KOPT-K1 (cell line): ENCODE results near the gene RALGPS1.

Source experiments
- H3K27ac ChIP-seq: fragments of 200-600 bp; sonication (generic); 2 replicates; pipeline ENCODE4 v1.5.1; 2016; ENCODE audit warnings: antibody characterized with exemption, mild to moderate bottlenecking, low read depth, low read length; ENCODE audit not compliant: poor library complexity, severe bottlenecking
- H3K36me3 ChIP-seq: fragments of 200-600 bp; sonication (generic); 2 replicates; pipeline ENCODE4 v1.5.1; 2017; ENCODE audit warnings: antibody characterized with exemption, mild to moderate bottlenecking, low read length, moderate library complexity; ENCODE audit not compliant: insufficient read depth
- H3K9me3 ChIP-seq: fragments of 200-600 bp; sonication (generic); 2 replicates; pipeline ENCODE4 v1.5.1; 2017; ENCODE audit warnings: antibody characterized with exemption, low read length, mild to moderate bottlenecking; ENCODE audit not compliant: insufficient read depth, poor library complexity, severe bottlenecking

The RALGPS1 gene

DNA sequence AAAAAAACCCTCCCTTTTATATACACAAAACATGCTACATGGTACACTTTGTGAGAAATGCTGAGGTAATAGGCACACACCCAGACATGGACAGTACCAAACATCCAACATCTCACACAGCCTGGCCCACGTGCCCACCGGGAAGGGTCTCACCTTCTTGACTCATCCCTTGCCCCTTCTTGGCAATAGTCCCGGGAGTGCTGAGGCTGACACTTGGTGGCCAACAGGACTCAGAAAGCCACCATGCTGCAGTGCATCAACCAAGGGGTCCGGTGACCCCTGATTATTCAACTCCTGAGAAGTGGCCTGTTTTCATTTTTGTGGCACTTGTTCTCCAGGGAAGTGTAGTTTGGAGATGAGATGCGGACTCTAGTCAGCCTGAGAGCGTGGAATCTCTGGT, 172.8 kb downstream of the RALGPS1 start:
- Histone ChIP-seq H3K36me3 (peaks cover 10% of the 10 kb centered on the region; the same call in 1 of the 2 replicates), H3K27ac (no peak overlapping the region), H3K9me3 (no peaks in the 10 kb centered on the region)

DNA sequence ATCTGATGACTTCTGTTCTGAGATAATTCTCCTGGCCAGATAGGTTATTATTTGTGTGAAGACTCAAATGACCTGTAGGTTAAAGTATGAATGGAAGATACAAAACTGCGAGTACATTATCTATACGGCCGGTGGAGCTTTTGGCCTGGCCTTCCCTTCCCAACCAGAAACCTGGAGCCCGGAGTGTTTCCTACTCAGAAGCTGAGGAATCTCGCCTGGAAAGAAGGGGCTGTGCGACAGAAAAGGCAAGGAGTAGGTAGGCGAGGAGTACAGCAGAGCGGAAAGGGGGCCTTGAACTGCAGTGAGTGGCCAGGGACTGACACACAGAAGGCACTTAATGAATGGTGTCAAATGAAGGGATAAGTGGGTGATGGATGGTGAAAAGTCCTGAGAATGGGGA, 173.3 kb downstream of the RALGPS1 start:
- H3K9me3 ChIP-seq = no peaks in the 10 kb centered on the region

GRCh38 chr9:127088724-127089615, 174.4 kb downstream of the RALGPS1 start:
- H3K9me3 ChIP-seq = no peaks in the 10 kb centered on the region

More for the DNA sequence above, 173.3 kb downstream of the RALGPS1 start:
- H3K36me3 ChIP-seq = peaks cover 10% of the 10 kb centered on the region; the same call in 1 of the 2 replicates
- no peak overlapping the region for H3K27ac ChIP-seq

DNA sequence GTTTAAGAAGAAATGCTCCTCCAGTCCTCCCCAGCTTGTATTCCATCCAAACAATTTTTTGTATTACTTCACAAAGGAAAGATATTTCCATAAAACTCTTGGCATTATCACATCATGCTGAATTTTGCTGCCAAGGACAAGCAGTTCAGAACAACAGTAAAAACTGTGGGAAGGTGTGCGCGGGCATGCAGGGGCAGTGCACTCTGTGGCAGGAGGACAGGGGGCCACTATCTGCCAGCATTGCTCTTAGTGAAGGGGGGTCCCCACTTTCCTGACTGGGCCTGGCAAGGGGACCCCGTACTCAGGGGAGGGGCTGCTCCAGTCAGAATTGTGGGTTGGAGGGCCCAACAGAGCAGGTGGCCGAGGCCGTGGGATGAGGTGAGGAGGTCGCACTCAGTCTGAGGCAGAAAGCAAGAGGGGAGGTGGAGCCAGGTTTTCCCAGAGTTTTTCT, 175.1 kb downstream of the RALGPS1 start:
- peaks cover 10% of the 10 kb centered on the region; the same call in 1 of the 2 replicates for H3K36me3 ChIP-seq
- no peak overlapping the region for H3K27ac ChIP-seq
- H3K9me3 ChIP-seq = no peaks in the 10 kb centered on the region

More at GRCh38 chr9:127088724-127089615, 174.4 kb downstream of the RALGPS1 start:
- H3K36me3 ChIP-seq = peaks cover 10% of the 10 kb centered on the region; the same call in 1 of the 2 replicates
- H3K27ac ChIP-seq = no peak overlapping the region

- peaks cover 10% of the 10 kb centered on the region; the same call in 1 of the 2 replicates for H3K36me3 ChIP-seq
- H3K9me3 ChIP-seq = no peaks in the 10 kb centered on the region
- no peak overlapping the region for H3K27ac ChIP-seq
These were observed 175.9 kb downstream of the RALGPS1 start for GRCh38 chr9:127090341-127090985.

- peaks cover 10% of the 10 kb centered on the region; the same call in 1 of the 2 replicates for H3K36me3 ChIP-seq
- no peak overlapping the region for H3K27ac ChIP-seq
- H3K9me3 ChIP-seq = no peaks in the 10 kb centered on the region
These were observed 176.9 kb downstream of the RALGPS1 start for GRCh38 chr9:127091526-127091925.

- no peaks in the 10 kb centered on the region for H3K9me3 ChIP-seq
- peaks cover 10% of the 10 kb centered on the region; the same call in 1 of the 2 replicates for H3K36me3 ChIP-seq
These were observed 177.5 kb downstream of the RALGPS1 start for GRCh38 chr9:127092041-127092608.

DNA sequence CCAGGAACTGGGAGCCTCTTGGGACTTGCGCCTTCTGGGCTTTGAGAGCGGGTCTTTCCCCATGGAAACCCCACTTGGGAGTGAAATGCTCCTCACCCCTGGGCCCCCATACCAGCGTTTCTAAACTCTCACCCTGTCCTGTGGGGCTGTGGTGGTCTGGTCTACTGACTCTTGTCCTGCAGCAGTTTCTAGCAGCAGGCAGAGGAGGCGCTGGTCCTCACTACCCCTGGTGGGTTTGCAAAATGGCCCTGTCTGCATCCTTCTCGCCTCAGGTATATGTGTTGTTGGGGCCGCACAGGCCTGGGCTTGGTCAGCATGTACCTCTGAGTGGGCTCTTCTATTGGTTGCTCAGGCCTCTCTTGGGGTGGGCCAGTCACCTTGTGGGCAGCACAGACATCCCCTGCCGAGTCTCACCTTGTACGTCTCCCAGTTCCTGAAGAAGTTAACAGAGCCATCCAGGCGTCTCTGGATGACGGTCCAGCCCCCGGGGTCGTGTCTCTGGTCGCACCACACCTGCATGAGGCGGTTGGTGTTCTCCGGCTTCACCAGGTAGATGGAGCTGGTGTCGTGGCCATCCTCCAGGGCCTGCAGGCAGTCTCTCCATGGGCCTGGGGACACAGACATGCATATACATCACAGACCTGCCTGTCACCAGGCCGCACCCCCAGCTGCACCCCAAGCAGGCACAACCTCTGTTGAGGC, 178.9 kb downstream of the RALGPS1 start:
- Histone ChIP-seq H3K27ac (no peak overlapping the region), H3K9me3 (no peaks in the 10 kb centered on the region), H3K36me3 (peaks cover 10% of the 10 kb centered on the region; the same call in 1 of the 2 replicates)

More at GRCh38 chr9:127092041-127092608, 177.5 kb downstream of the RALGPS1 start:
- no peak overlapping the region for H3K27ac ChIP-seq

DNA sequence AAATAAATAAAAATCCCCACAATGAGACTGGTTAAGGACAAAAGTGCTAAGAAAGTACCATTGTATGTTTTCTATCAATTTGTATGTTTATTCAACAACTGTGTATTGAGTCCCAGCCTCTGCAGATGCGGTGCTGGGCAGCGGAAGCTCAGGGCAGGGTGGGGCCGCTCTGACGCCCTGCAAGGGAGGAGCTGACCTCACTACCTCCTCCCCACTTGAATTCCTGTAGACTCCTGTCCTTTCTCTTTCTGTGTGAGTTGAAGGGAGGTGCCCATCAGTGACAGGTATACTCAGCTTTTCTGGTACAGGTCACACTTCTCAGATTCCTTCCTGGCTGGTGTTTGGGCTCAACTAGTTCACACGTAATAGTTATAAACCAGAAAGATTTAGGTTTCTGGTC, 180.8 kb downstream of the RALGPS1 start:
- Histone ChIP-seq H3K36me3 (peaks cover 10% of the 10 kb centered on the region; the same call in 1 of the 2 replicates), H3K27ac (peak overlapping the region; percentile 94), H3K9me3 (no peaks in the 10 kb centered on the region)

DNA sequence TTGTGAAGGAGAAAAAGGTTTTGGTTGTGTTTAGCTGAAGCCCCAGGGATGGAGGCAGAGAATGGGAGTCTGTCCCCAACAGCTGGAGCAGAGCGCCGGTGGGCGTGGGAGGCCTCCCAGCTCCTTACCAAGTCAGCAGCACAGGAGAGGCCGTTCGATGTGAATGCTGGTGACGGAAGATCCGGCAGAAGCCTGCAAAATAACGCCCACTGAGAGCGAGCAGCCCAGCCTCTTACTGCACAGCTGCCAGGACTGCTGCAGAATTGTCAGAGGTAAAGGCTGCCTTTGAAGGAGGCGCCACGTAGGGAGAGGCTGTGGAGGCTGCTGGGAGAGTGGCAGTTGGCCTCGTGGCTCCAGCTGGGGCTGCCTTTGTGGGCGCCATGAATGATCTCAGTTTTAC, 181.6 kb downstream of the RALGPS1 start:
- Histone ChIP-seq H3K36me3 (0 out of 2 replicates have a peak, but pooled peaks cover 6% of the 10 kb centered on the region), H3K27ac (peak overlapping the region; percentile 94), H3K9me3 (no peaks in the 10 kb centered on the region)

DNA sequence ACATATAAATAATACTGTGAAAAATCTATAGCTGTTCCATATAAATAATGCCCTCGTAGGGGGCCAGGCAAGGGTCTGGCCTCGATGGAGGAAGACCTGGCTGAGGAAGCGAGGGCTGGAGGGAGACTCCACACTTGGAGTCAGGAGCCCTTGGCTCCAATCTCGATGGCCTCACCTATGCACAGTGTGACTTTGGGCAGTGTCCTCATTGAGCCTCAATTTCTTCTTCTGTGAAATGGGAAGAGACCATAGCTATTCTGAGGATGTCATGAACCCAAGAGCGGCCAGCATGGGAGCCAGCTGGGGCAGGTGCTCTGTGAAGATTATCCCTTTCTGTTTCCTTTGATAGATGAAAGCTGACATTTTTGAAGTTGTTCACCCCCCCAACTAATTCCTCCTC, 183.1 kb downstream of the RALGPS1 start:
- Histone ChIP-seq H3K36me3 (no peaks in the 10 kb centered on the region; the same call in 1 of the 2 replicates), H3K9me3 (no peaks in the 10 kb centered on the region), H3K27ac (peak overlapping the region; percentile 94)

DNA sequence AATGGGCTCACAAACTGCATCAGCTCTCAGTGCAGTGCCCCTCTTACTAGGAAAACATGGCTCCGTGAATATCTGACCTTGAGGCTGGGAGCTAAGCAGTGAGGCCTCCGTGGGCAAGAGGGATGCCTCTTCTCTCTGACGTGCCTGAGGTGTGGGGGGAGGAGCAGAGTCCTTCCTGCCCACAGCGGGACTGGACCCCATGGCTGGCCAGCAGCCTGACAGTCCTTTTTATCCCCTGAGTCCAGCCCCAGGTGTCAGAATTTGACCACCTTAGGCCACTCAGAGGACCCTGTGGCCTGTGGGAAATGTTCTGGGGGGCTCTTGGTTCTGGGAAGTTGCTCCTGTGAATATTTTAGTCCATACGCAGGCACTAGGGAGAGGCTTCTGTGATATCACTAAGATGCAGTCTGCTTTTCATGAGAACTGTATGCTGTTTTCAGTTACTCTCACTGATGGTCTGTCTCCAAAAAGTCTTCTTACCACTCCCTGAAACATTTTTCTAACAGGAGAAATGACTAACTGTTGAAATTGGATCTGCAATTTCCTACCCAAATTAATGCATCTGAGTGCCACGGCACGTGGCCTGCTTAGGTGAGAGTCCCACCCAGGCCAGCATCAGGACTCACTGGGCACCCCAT, 184.5 kb downstream of the RALGPS1 start:
- Histone ChIP-seq H3K36me3 (no peaks in the 10 kb centered on the region; the same call in 1 of the 2 replicates), H3K9me3 (no peaks in the 10 kb centered on the region), H3K27ac (no peak overlapping the region)

DNA sequence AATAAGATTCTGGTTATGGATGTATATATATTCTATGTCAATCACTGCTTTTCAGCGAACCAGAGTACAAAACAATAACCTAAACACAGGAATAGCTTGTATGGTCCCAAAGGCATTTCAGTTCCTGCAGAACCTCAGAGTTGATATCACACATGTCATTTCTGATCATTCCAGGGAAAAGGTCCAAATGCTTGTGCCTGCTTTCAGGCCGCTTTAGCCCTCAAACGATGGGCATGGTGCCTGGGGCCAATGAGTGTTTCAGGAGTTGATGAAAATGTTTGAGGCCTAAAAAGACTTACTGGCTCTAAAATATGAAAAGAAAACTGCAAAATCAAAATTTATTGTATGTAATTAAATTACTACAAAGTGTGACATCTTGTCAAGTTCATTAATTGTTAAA, 185.1 kb downstream of the RALGPS1 start:
- no peaks in the 10 kb centered on the region; the same call in 1 of the 2 replicates for H3K36me3 ChIP-seq
- no peaks in the 10 kb centered on the region for H3K9me3 ChIP-seq
- H3K27ac ChIP-seq = no peak overlapping the region

DNA sequence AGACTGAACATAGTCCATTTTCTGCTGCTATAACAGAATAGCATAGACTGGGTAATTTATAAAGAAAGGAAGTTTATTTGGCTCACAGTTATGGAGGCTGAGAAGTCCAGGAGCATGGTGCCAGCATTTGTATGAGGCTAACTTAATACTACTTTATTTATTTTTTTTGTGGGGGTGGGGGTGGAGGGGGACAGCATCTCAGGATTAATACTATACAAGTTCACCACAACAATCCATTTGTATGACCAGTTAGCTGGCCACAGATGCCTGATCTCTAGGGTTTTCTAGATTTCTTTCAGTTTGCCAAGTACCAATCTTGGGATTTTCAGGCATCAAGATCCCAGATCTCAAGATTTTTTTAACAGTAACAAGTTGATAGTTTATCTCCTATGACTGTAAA, 187.6 kb downstream of the RALGPS1 start:
- H3K36me3 ChIP-seq = no peaks in the 10 kb centered on the region; the same call in 1 of the 2 replicates
- H3K9me3 ChIP-seq = no peaks in the 10 kb centered on the region
- no peak overlapping the region for H3K27ac ChIP-seq
